Ishikawa (cell line): ENCODE results near the gene BAZ2B.

Source experiments
- CEBPB ChIP-seq: IDR thresholded peaks from 2 replicates; pipeline ENCODE4 v1.6.1; 2012
- CREB1 ChIP-seq: IDR thresholded peaks from 2 replicates; pipeline ENCODE4 v1.6.1; 2012; ENCODE audit warnings: low read depth
- EGR1 ChIP-seq: IDR thresholded peaks from 2 replicates; pipeline ENCODE4 v1.6.1; 2012
- EP300 ChIP-seq: IDR thresholded peaks from 2 replicates; pipeline ENCODE4 v1.6.1; 2012; ENCODE audit warnings: borderline replicate concordance
- FOXM1 ChIP-seq: IDR thresholded peaks from 2 replicates; pipeline ENCODE4 v1.6.1; 2012; ENCODE audit warnings: low read depth, borderline replicate concordance
- MAX ChIP-seq: IDR thresholded peaks from 2 replicates; pipeline ENCODE4 v1.6.1; 2012
- NFIC ChIP-seq: IDR thresholded peaks from 2 replicates; pipeline ENCODE4 v1.6.1; 2012
- RAD21 ChIP-seq: IDR thresholded peaks from 2 replicates; pipeline ENCODE4 v1.6.1; 2012; ENCODE audit warnings: low read depth
- REST ChIP-seq: IDR thresholded peaks from 2 replicates; pipeline ENCODE4 v1.6.1; 2012; ENCODE audit warnings: low read depth, mild to moderate bottlenecking
- TAF1 ChIP-seq: IDR thresholded peaks from 2 replicates; pipeline ENCODE4 v1.6.1; 2012; ENCODE audit warnings: low read depth, mild to moderate bottlenecking
- TCF12 ChIP-seq: IDR thresholded peaks from 2 replicates; pipeline ENCODE4 v1.6.1; 2012; ENCODE audit warnings: low read depth
- TEAD4 ChIP-seq: IDR thresholded peaks from 2 replicates; pipeline ENCODE4 v1.6.1; 2012
- YY1 ChIP-seq: IDR thresholded peaks from 2 replicates; pipeline ENCODE4 v1.6.1; 2012; ENCODE audit warnings: low read depth
- ZBTB7A ChIP-seq: IDR thresholded peaks from 2 replicates; pipeline ENCODE4 v1.6.1; 2012; ENCODE audit warnings: low read depth

GRCh38 chr2:159549234-159549633 lies 67.1 kb downstream of the BAZ2B start:
- TF ChIP-seq RAD21 = no peak
- TF ChIP-seq TAF1 = no peak
- TF ChIP-seq MAX = no peak
- no peak for TF ChIP-seq REST
- TF ChIP-seq EP300 = no peak
- no peak for TF ChIP-seq EGR1
- no peak for TF ChIP-seq TEAD4
- TF ChIP-seq YY1 = no peak
- TF ChIP-seq ZBTB7A = no peak
- no peak for TF ChIP-seq CEBPB
- no peak for TF ChIP-seq FOXM1
- no peak for TF ChIP-seq CREB1
- no peak for TF ChIP-seq NFIC
- TF ChIP-seq TCF12 = no peak
